HG03280 (cell line): ENCODE data around the gene TTC12.

ENCODE experiments used
- ATAC-seq: cut with Tn5 transposase; IDR thresholded peaks from one replicate; pipeline ENCODE4 v1.9.1; 2021; ENCODE audit warnings: mild to moderate bottlenecking, moderate library complexity; ENCODE audit not compliant: unreplicated experiment

Gene TTC12

GRCh38 chr11:113373306-113373705 is 58.9 kb downstream of the TTC12 start:
- no peak for ATAC-seq

GRCh38 chr11:113373981-113374560 is 59.7 kb downstream of the TTC12 start:
- ATAC-seq = no peak

GRCh38 chr11:113375402-113375801 is 61.0 kb downstream of the TTC12 start:
- ATAC-seq = no peak

- no peak for ATAC-seq
Measured at GRCh38 chr11:113376156-113376555, 61.8 kb downstream of the TTC12 start.

GRCh38 chr11:113377681-113378412 is 63.5 kb downstream of the TTC12 start:
- no peak for ATAC-seq

GRCh38 chr11:113378692-113379091 is 64.3 kb downstream of the TTC12 start:
- no peak for ATAC-seq

- no peak for ATAC-seq
Measured at GRCh38 chr11:113382121-113382520, 67.7 kb downstream of the TTC12 start.

- ATAC-seq = no peak
Measured at GRCh38 chr11:113384551-113384950, 70.2 kb downstream of the TTC12 start.

GRCh38 chr11:113385749-113386148 is 71.4 kb downstream of the TTC12 start:
- no peak for ATAC-seq

- no peak for ATAC-seq
Measured at GRCh38 chr11:113386866-113387265, 72.5 kb downstream of the TTC12 start.

GRCh38 chr11:113387605-113388211 is 73.3 kb downstream of the TTC12 start, which contains the start of gene ANKK1:
ANKK1 (plus strand) TSS chr11:113387779; CDS start chr11:113387885, 106 bp downstream.
- ATAC-seq = no peak

GRCh38 chr11:113389272-113389671 is 74.9 kb downstream of the TTC12 start:
- ATAC-seq = no peak

GRCh38 chr11:113392236-113392921 is 78.0 kb downstream of the TTC12 start:
- no peak for ATAC-seq

- ATAC-seq = no peak
Measured at GRCh38 chr11:113393501-113393985, 79.2 kb downstream of the TTC12 start.

- ATAC-seq = no peak
Measured at GRCh38 chr11:113394919-113395318, 80.5 kb downstream of the TTC12 start.

GRCh38 chr11:113395782-113396336 is 81.5 kb downstream of the TTC12 start:
- no peak for ATAC-seq

- no peak for ATAC-seq
Measured at GRCh38 chr11:113396690-113397089, 82.3 kb downstream of the TTC12 start.

GRCh38 chr11:113397212-113397611 is 82.8 kb downstream of the TTC12 start:
- ATAC-seq = no peak

- no peak for ATAC-seq
Measured at GRCh38 chr11:113397821-113398220, 83.4 kb downstream of the TTC12 start.

GRCh38 chr11:113398669-113399430 is 84.5 kb downstream of the TTC12 start:
- no peak for ATAC-seq
